ENCODE results near the gene CPPED1. TPM values are rescaled to one million over a fixed set of nuclear protein-coding genes. Genes with fewer than 3 reads are reported as not detected.

CPPED1 gene
- total RNA-seq, 1 experiment from 2014 or later: 7.9 TPM

- Histone ChIP-seq H2BK5ac (ENCODE audit: insufficient read length, low read length) (no peak overlapping the region), H2AK5ac (ENCODE audit: insufficient read length, low read length) (no peak overlapping the region), H2BK20ac (ENCODE audit: low read depth, low read length, poor library complexity, severe bottlenecking) (no peak overlapping the region), H3K4me1 (ENCODE audit: insufficient read depth, low read length) (no peaks in the 10 kb centered on the region; the same call in 1 of the 2 replicates), H3K18ac (ENCODE audit: insufficient read length, low read depth, low read length) (no peak overlapping the region), H3K79me1 (ENCODE audit: insufficient read depth, low read depth, low read length, poor library complexity, severe bottlenecking) (no peaks in the 10 kb centered on the region), H4K8ac (replicated peaks; ENCODE audit: insufficient read length, low read depth, low read length) (no peak overlapping the region), H2BK120ac (ENCODE audit: low read depth, low read length, poor library complexity, severe bottlenecking) (no peak overlapping the region), H2AFZ (ENCODE audit: low read length) (no peak overlapping the region), H3K27ac (ENCODE audit: insufficient read length, low read depth, low read length) (no peak overlapping the region), H3K9me3 (ENCODE audit: control insufficient read depth, low read depth, low read length) (no peaks in the 10 kb centered on the region), H2BK15ac (ENCODE audit: low read depth, low read length) (no peak overlapping the region), H3K23me2 (ENCODE audit: insufficient read length, low read depth, low read length, poor library complexity, severe bottlenecking) (no peaks in the 10 kb centered on the region), H3K79me2 (ENCODE audit: insufficient read depth, low read length) (no peaks in the 10 kb centered on the region), H2BK12ac (ENCODE audit: insufficient read length, low read depth, low read length) (no peak overlapping the region), H4K5ac (ENCODE audit: insufficient read length, low read depth, low read length) (no peak overlapping the region), H3K4ac (ENCODE audit: low read depth, low read length) (no peak overlapping the region), H3K9ac (ENCODE audit: extremely low read depth, insufficient read length, low read length) (no peak overlapping the region), H3T11ph (ENCODE audit: low read length) (no peak overlapping the region), H4K20me1 (ENCODE audit: control insufficient read depth, insufficient read depth, insufficient read length) (no peaks in the 10 kb centered on the region), H3K4me2 (ENCODE audit: insufficient read depth, insufficient read length, low read length) (no peak overlapping the region), H3K14ac (ENCODE audit: insufficient read depth, low read length) (no peak overlapping the region), H3K23ac (ENCODE audit: insufficient read length, low read depth, low read length) (no peak overlapping the region), H3K56ac (ENCODE audit: insufficient read length, low read depth, low read length) (no peak overlapping the region), H3K27me3 (ENCODE audit: insufficient read depth, low read length) (no peaks in the 10 kb centered on the region), H4K91ac (ENCODE audit: insufficient read length, low read depth, low read length) (no peak overlapping the region)
- H3K9me3 Mint-ChIP-seq: no peaks in the 10 kb centered on the region
- peaks cover 14 to 16% of the 10 kb centered on the region in 2 experiments for H3K4me1 Mint-ChIP-seq
- no CpG with 5 or more reads among the region's 5 CpGs for WGBS (ENCODE audit: extremely low coverage, insufficient read length, low lambda C conversion rate)
- no peaks in the 10 kb centered on the region for H3K27me3 Mint-ChIP-seq (ENCODE audit: low read depth)
- peaks cover 0 to 3% (median 0%) of the 10 kb centered on the region in 3 experiments; a peak in 4 of 7 replicates for H3K36me3 Mint-ChIP-seq (ENCODE audit: insufficient read depth in 1 of 3, low read depth in 3 of 3)
- no peak for TF ChIP-seq CTCF (conservative IDR thresholded peaks at IDR 0.05)
- H3K4me3 Mint-ChIP-seq: no peak overlapping the region
- H3K27ac Mint-ChIP-seq: no peak overlapping the region
- no peak for DNase-seq
These were observed 7.2 kb downstream of the CPPED1 start for GRCh38 chr16:12796498-12796897.
